ENCODE measurements around the gene AIFM1.

DNA sequence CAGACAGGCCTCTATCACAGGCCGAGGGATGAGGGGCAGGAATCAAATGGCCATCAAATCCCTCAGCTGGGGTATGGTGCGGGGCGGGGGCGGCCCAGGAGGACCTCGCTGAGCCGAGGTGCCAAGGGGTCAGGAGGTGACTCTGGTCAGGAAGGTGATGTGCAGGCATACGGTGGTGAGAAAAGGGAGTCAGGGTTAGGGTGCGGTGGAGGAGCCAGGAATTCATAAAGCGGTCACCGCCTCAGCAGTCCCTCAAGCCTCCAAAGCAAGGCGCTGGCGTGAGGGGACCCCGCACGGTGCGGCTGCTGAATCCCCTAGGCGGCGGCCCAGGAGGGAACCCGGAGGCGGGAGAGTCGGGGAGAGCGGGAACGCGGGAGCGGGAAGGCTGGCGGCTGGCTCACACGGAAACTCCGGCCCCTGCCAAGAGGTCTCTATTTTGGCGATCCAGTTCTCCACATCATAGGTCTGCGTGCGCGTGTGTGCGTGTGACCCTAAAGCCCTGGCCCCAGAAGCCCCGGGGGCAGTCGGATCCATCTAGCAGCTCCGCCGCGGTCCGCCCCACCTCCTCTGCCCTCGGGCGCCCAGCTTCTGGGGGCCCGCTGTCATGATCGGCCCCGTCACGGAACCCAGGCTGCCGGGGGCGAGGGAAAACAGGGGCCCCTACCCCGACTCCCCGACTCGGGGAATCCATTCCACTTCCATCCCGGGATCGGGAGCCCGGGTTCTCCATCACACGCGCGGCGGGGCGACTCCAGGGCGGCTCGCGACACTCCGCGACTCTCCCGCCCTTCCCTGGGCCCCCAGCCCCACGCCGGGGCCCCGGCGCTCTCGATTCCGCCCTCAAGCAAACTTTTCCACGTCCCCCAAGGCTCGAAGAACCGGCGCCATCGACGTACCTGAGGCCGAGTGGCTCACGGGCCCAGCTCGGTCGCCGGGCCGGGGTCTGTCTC is 55.9 kb downstream of the AIFM1 start:
- TF ChIP-seq, protein P1, sequence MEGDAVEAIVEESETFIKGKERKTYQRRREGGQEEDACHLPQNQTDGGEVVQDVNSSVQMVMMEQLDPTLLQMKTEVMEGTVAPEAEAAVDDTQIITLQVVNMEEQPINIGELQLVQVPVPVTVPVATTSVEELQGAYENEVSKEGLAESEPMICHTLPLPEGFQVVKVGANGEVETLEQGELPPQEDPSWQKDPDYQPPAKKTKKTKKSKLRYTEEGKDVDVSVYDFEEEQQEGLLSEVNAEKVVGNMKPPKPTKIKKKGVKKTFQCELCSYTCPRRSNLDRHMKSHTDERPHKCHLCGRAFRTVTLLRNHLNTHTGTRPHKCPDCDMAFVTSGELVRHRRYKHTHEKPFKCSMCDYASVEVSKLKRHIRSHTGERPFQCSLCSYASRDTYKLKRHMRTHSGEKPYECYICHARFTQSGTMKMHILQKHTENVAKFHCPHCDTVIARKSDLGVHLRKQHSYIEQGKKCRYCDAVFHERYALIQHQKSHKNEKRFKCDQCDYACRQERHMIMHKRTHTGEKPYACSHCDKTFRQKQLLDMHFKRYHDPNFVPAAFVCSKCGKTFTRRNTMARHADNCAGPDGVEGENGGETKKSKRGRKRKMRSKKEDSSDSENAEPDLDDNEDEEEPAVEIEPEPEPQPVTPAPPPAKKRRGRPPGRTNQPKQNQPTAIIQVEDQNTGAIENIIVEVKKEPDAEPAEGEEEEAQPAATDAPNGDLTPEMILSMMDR (IDR thresholded peaks at IDR 0.05): no peak
- no peak for TF ChIP-seq POLR2A (IDR thresholded peaks at IDR 0.05)

Measured in uterus (tissue), 2 donors.